GM23338 (cell line): ENCODE results near the gene NUBPL.

Experiments
- CREB1 ChIP-seq: fragments of 250-450 bp; sonication (Bioruptor Pico); IDR thresholded peaks from 2 replicates; pipeline ENCODE4 v1.5.0; 2020; ENCODE audit warnings: low read depth, mild to moderate bottlenecking, moderate library complexity
- EZH2 ChIP-seq: fragments of 200-600 bp; sonication (generic); IDR thresholded peaks from one replicate; pipeline ENCODE4 v1.8.0; 2017; ENCODE audit warnings: antibody characterized with exemption, mild to moderate bottlenecking, low read depth; ENCODE audit not compliant: unreplicated experiment
- EZH2phosphoT487 ChIP-seq: fragments of 200-600 bp; sonication (generic); IDR thresholded peaks from one replicate; pipeline ENCODE4 v1.8.1; 2018; ENCODE audit warnings: antibody characterized with exemption; ENCODE audit not compliant: unreplicated experiment
- JUNB ChIP-seq: IDR thresholded peaks from one replicate; pipeline ENCODE4 v1.6.1; 2016; ENCODE audit warnings: antibody characterized with exemption; ENCODE audit not compliant: unreplicated experiment
- NANOG ChIP-seq: IDR thresholded peaks from 2 replicates; pipeline ENCODE4 v1.6.1; 2016; ENCODE audit warnings: antibody characterized with exemption, borderline replicate concordance
- POLR2AphosphoS5 ChIP-seq: IDR thresholded peaks from 2 replicates; pipeline ENCODE4 v1.6.1; 2016; ENCODE audit warnings: antibody characterized with exemption, low read depth
- ZNF114 ChIP-seq: fragments of 250-450 bp; sonication (Bioruptor Pico); IDR thresholded peaks from 2 replicates; pipeline ENCODE4 v1.5.0; 2020; ENCODE audit warnings: mild to moderate bottlenecking, moderate library complexity
- ZNF331 ChIP-seq: fragments of 250-450 bp; sonication (Bioruptor Pico); IDR thresholded peaks from 2 replicates; pipeline ENCODE4 v1.5.0; 2020; ENCODE audit warnings: low read depth, mild to moderate bottlenecking, moderate library complexity
- TF ChIP-seq, protein P1 (sequence below), 2 experiments: fragments of 200-600 bp in 1 of 2; sonication (generic) in 1 of 2; conservative IDR thresholded peaks; 2 replicates each; pipeline versions ENCODE4 v1.5.1 to v1.6.1; 2016 to 2017; ENCODE audit warnings: antibody characterized with exemption in 2 of 2, low read depth in 2 of 2, mild to moderate bottlenecking in 2 of 2, moderate library complexity in 1 of 2
- TF ChIP-seq, protein P2 (sequence below): IDR thresholded peaks from one replicate; pipeline ENCODE4 v1.6.1; 2018; ENCODE audit warnings: antibody characterized with exemption; ENCODE audit not compliant: unreplicated experiment
- TF ChIP-seq, protein P3 (sequence below): IDR thresholded peaks from 2 replicates; pipeline ENCODE4 v1.6.1; 2016; ENCODE audit warnings: antibody characterized with exemption

DNA sequence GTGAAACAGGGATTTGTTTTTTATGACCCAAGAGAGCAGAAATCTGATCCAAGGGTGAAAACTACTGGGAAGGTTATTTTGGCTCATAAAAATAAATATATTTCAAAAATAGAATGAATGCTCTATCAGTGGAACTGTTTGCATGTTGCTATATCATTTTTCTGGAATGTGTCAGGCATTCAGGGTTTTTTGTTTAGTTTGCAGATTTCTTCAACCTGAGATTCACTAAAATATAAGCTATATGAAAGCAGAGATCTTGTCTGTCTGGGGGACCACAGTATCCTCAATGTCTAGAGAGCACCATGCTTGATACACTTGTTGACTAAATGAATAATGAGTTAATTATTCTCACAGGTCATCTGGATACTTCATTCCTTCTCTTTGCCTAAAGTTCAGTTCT, 165.1 kb downstream of the NUBPL start:
- TF ChIP-seq, protein P1, sequence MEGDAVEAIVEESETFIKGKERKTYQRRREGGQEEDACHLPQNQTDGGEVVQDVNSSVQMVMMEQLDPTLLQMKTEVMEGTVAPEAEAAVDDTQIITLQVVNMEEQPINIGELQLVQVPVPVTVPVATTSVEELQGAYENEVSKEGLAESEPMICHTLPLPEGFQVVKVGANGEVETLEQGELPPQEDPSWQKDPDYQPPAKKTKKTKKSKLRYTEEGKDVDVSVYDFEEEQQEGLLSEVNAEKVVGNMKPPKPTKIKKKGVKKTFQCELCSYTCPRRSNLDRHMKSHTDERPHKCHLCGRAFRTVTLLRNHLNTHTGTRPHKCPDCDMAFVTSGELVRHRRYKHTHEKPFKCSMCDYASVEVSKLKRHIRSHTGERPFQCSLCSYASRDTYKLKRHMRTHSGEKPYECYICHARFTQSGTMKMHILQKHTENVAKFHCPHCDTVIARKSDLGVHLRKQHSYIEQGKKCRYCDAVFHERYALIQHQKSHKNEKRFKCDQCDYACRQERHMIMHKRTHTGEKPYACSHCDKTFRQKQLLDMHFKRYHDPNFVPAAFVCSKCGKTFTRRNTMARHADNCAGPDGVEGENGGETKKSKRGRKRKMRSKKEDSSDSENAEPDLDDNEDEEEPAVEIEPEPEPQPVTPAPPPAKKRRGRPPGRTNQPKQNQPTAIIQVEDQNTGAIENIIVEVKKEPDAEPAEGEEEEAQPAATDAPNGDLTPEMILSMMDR (conservative IDR thresholded peaks at IDR 0.05; ENCODE audit: low read depth in 2 of 2), result no peak
- TF ChIP-seq EZH2, result no peak
- TF ChIP-seq, protein P2, sequence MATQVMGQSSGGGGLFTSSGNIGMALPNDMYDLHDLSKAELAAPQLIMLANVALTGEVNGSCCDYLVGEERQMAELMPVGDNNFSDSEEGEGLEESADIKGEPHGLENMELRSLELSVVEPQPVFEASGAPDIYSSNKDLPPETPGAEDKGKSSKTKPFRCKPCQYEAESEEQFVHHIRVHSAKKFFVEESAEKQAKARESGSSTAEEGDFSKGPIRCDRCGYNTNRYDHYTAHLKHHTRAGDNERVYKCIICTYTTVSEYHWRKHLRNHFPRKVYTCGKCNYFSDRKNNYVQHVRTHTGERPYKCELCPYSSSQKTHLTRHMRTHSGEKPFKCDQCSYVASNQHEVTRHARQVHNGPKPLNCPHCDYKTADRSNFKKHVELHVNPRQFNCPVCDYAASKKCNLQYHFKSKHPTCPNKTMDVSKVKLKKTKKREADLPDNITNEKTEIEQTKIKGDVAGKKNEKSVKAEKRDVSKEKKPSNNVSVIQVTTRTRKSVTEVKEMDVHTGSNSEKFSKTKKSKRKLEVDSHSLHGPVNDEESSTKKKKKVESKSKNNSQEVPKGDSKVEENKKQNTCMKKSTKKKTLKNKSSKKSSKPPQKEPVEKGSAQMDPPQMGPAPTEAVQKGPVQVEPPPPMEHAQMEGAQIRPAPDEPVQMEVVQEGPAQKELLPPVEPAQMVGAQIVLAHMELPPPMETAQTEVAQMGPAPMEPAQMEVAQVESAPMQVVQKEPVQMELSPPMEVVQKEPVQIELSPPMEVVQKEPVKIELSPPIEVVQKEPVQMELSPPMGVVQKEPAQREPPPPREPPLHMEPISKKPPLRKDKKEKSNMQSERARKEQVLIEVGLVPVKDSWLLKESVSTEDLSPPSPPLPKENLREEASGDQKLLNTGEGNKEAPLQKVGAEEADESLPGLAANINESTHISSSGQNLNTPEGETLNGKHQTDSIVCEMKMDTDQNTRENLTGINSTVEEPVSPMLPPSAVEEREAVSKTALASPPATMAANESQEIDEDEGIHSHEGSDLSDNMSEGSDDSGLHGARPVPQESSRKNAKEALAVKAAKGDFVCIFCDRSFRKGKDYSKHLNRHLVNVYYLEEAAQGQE, result no peak
- no peak for TF ChIP-seq EZH2phosphoT487
- no peak for TF ChIP-seq POLR2AphosphoS5
- TF ChIP-seq CREB1, result no peak
- TF ChIP-seq ZNF331, result no peak
- TF ChIP-seq, protein P3, sequence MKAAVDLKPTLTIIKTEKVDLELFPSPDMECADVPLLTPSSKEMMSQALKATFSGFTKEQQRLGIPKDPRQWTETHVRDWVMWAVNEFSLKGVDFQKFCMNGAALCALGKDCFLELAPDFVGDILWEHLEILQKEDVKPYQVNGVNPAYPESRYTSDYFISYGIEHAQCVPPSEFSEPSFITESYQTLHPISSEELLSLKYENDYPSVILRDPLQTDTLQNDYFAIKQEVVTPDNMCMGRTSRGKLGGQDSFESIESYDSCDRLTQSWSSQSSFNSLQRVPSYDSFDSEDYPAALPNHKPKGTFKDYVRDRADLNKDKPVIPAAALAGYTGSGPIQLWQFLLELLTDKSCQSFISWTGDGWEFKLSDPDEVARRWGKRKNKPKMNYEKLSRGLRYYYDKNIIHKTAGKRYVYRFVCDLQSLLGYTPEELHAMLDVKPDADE, result no peak
- TF ChIP-seq NANOG, result no peak
- TF ChIP-seq JUNB, result no peak
- TF ChIP-seq ZNF114, result no peak
